HG02970 (cell line): ENCODE results near the gene AHDC1.
"Not testable (repeated sequence)": the region's sequence is repeated elsewhere in the genome, so short reads cannot be mapped to it uniquely, and the experiment has no call there.

Experiments used
- ATAC-seq: cut with Tn5 transposase; IDR thresholded peaks from one replicate; pipeline ENCODE4 v1.9.1; 2021; ENCODE audit warnings: mild to moderate bottlenecking, moderate library complexity, moderate number of reproducible peaks; ENCODE audit not compliant: unreplicated experiment, low FRiP score

The AHDC1 gene, protein sequence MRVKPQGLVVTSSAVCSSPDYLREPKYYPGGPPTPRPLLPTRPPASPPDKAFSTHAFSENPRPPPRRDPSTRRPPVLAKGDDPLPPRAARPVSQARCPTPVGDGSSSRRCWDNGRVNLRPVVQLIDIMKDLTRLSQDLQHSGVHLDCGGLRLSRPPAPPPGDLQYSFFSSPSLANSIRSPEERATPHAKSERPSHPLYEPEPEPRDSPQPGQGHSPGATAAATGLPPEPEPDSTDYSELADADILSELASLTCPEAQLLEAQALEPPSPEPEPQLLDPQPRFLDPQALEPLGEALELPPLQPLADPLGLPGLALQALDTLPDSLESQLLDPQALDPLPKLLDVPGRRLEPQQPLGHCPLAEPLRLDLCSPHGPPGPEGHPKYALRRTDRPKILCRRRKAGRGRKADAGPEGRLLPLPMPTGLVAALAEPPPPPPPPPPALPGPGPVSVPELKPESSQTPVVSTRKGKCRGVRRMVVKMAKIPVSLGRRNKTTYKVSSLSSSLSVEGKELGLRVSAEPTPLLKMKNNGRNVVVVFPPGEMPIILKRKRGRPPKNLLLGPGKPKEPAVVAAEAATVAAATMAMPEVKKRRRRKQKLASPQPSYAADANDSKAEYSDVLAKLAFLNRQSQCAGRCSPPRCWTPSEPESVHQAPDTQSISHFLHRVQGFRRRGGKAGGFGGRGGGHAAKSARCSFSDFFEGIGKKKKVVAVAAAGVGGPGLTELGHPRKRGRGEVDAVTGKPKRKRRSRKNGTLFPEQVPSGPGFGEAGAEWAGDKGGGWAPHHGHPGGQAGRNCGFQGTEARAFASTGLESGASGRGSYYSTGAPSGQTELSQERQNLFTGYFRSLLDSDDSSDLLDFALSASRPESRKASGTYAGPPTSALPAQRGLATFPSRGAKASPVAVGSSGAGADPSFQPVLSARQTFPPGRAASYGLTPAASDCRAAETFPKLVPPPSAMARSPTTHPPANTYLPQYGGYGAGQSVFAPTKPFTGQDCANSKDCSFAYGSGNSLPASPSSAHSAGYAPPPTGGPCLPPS (N-terminal part only)

GRCh38 chr1:27603681-27604578, at the start of gene AHDC1:
Gene AHDC1 (minus strand): TSS chr1:27604144. CDS start chr1:27552115, 52,029 bp downstream.
- peak; percentile 53 for ATAC-seq

GRCh38 chr1:27652111-27652864, 48.3 kb upstream of the AHDC1 start:
- ATAC-seq: no peak

GRCh38 chr1:27650539-27651175, 46.7 kb upstream of the AHDC1 start:
- ATAC-seq: no peak

DNA sequence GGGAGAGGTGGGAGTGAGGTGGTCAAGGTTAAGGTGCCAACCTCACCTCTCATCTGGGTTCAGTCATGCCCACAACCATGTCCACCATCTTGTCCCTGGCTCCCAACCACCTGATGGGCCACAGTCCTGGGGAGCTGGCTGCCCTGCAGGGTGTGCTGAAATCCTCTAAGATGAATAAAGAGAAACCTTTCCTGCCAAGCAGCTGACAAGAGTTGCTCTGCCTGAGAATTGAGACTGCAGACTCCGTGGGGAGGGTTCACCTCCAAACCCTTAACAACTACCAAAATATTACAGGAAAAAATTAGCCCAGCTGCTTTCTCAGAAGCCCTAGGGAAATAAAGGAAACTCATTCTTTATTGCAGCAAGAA, 46.2 kb upstream of the AHDC1 start:
- no peak for ATAC-seq

GRCh38 chr1:27649306-27649635, 45.3 kb upstream of the AHDC1 start:
- no peak for ATAC-seq

- no peak for ATAC-seq
These were observed 44.8 kb upstream of the AHDC1 start for GRCh38 chr1:27648602-27649305.

GRCh38 chr1:27647328-27647727, 43.4 kb upstream of the AHDC1 start:
- no peak for ATAC-seq

DNA sequence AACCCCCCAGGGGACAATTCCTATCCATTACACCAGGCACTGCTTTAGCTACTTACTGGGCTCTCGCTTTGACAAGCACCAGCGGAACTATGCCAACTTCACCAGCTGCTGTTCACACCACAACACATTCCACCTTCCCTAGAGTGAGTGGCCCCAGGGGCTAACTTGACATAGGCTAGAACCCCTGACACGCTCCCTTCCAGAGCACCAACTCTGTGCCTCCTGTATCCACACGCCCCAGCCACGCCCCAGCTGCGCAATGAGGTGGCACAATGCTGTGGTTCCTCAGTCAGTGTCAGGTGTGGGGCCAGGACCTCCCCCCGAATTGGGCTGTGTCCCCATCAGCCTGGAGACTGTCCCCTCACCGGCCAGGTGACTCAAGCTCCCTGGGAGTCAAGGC, 42.7 kb upstream of the AHDC1 start:
- ATAC-seq: no peak

- no peak for ATAC-seq
These were observed 41.1 kb upstream of the AHDC1 start for GRCh38 chr1:27645071-27645415.

DNA sequence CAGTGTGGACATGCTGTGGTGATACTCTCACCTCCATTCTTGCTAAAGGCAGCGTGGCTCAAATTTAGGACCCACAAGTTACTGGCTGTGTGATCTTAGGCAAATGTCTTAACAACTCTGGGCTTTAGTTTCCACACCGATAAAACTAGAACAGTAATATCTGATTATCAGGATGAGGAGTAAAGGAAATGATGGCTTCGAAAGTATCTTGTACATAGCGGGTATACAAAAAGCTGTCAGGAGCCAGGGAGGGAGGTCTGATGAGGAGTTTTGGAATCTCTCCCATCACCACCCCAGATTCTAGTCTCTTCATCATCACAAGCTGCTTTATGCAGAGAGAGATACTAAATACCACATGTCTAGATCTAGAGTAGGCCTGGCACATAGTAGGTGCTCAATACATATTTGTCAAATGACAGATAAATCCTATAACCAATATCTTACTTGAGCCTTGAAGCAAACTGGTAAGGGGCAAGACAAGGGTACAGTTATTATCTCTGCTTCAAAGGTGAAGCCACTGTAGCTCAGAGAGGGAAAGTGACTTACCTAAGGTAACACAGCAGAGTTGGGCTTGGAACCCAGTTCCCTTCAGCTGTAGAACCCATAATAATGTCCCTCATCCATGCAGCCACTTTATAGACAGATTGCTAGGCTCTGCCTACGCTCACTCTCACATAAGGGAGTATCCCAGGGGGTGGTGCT, 40.6 kb upstream of the AHDC1 start:
- no peak for ATAC-seq

- no peak for ATAC-seq
These were observed 39.8 kb upstream of the AHDC1 start for GRCh38 chr1:27643600-27644368.

DNA sequence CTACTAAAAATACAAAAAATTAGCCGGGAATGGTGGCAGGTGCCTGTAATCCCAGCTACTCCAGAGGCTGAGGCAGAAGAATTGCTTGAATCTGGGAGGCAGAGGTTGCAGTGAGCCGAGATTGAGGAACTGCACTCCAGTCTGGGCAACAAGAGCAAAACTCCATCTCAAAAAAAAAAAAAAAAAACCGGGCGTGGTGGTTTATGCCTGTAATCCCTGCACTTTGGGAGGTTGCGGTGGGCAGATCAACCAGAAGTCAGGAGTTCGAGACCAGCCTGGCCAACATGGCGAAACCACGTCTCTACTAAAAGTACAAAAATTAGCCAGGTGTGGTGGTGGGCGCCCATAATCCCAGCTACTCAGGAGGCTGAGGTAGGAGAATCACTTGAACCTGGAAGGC, 36.6 kb upstream of the AHDC1 start:
- not testable (repeated sequence) for ATAC-seq

DNA sequence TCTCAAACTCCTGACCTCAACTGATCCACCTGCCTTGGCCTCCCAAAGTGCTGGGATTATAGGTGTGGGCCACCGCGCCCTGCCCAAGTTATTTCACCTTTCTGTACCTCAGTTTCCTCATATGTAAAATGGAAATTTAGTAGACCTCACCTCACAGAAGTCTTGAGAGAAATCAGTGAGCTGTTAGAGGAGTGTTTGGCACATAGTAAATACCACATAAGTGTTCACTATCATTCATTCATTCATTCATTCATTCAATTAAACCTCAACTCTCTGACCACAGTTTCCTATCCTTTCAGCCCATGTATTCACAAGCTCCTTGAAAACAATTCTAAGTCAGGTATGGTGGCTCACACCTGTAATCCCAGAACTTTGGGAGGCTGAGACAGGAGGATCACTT, 34.9 kb upstream of the AHDC1 start:
- no peak for ATAC-seq

- no peak for ATAC-seq
These were observed 34.2 kb upstream of the AHDC1 start for GRCh38 chr1:27638047-27638734.

DNA sequence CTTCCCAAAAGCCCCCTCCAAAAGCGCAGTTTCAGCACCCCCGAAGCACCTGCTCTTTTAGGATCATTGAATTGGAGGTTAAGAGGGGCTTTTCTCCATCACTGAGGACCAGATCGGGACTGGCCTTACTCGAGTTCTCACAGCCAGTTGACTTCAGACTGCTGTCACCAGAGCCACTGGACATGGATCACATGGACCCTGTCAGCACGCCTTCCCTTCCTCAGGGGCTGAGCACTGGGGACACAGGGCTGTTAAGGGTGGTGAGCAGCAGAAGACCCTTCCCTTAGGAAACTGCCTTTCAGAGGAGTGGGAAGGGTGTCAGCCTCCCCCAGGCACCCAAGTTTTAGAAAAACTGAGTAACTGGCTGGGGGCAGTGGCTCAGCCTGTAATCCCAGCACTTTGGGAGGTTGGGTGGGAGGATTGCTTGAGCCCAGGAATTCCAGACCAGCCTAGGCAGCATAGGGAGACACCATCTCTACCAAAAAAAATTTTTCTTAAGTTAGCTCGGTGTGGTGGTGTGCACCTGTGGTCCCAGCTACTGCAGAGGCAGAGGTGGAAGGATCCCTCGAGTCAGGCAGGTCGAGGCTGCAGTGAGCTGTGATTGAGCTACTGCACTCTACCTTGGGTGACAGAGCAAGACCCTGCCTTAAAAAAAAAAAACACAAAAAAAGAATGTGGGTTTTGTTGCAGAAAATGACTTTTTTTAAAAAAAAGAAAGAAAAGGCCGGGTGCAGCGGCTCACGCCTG, 31.6 kb upstream of the AHDC1 start:
- ATAC-seq: no peak

- ATAC-seq: no peak
These were observed 31.0 kb upstream of the AHDC1 start, which contains the start of gene FGR for GRCh38 chr1:27634985-27635367. Gene FGR (minus strand): TSS chr1:27635185. CDS start chr1:27623916, 11,269 bp downstream.
